ENCODE data around the gene TPR. TPM values are rescaled to one million over a fixed set of nuclear protein-coding genes. Genes with fewer than 3 reads are reported as not detected.

Gene TPR
- total and polyA plus RNA-seq, 2 of the 8 experiments (the other 6 are each of a cell fraction or from before 2014, with no cell fraction given) = 57.1 to 102 TPM

GRCh38 chr1:186374303-186375151 is 526 bp downstream of the TPR start:
- Histone ChIP-seq H4K20me1 (replicated peaks in 1 of 2; ENCODE audit: control insufficient read depth in 1 of 2, insufficient read depth in 2 of 2, low read length in 2 of 2) (no peaks in the 10 kb centered on the region), H2AFZ (ENCODE audit: low read length) (peak overlapping the region; percentile 74), H2BK120ac (replicated peaks; ENCODE audit: low read depth, low read length) (no peak overlapping the region), H2BK12ac (ENCODE audit: low read depth, low read length) (no peak overlapping the region), H3K4me2 (ENCODE audit: insufficient read depth in 1 of 2, low read depth in 2 of 2, low read length in 2 of 2) (peak overlapping the region; percentile 73 to 78), H3K4me3 (ENCODE audit: extremely low read depth in 1 of 4, insufficient read depth in 2 of 4, low read depth in 3 of 4, low read length in 4 of 4) (peak overlapping the region; percentile 83 to 99 (median 96)), H3K56ac (replicated peaks; ENCODE audit: insufficient read length, low read depth, low read length) (peak overlapping the region; percentile 52), H3K79me1 (ENCODE audit: low read depth, low read length) (0 out of 2 replicates have a peak, but pooled peaks cover 2% of the 10 kb centered on the region), H3K9me3 (ENCODE audit: insufficient read depth in 2 of 2, low read depth in 1 of 2, low read length in 1 of 2) (no peaks in the 10 kb centered on the region), H2AK5ac (ENCODE audit: low read depth, low read length) (no peak overlapping the region), H3K4me1 (replicated peaks in 1 of 4; ENCODE audit: control insufficient read depth in 3 of 4, insufficient read depth in 4 of 4, low read length in 3 of 4) (0 out of 7 replicates have a peak, but pooled peaks cover 0 to 1% (median 0%) of the 10 kb centered on the region in 4 experiments), H3K9ac (replicated peaks in 1 of 4; ENCODE audit: extremely low read depth in 1 of 4, low read depth in 3 of 4, low read length in 3 of 4) (peak overlapping the region; percentile 73 to 94 (median 90)), H3K14ac (ENCODE audit: insufficient read length) (no peak overlapping the region), H4K5ac (ENCODE audit: insufficient read length, low read depth, low read length) (peak overlapping the region; percentile 55), H3K23ac (ENCODE audit: insufficient read length) (no peak overlapping the region), H3K27me3 (replicated peaks in 1 of 4; ENCODE audit: control insufficient read depth in 3 of 4, extremely low read depth in 1 of 4, insufficient read depth in 3 of 4, low read length in 3 of 4) (no peaks in the 10 kb centered on the region), H3K23me2 (ENCODE audit: low read depth, low read length) (no peaks in the 10 kb centered on the region), H3K27ac (ENCODE audit: low read depth, low read length) (peak overlapping the region; percentile 96), H3K4ac (replicated peaks; ENCODE audit: insufficient read length, low read depth, low read length) (peak overlapping the region; percentile 40), H4K91ac (replicated peaks; ENCODE audit: insufficient read length, low read length) (no peak overlapping the region), H3K36me3 (ENCODE audit: control insufficient read depth in 2 of 4, insufficient read depth in 4 of 4, low read length in 3 of 4) (peaks cover 2 to 36% (median 15%) of the 10 kb centered on the region in 4 experiments; a peak in 5 of 8 replicates), H4K8ac (ENCODE audit: extremely low read depth, insufficient read depth, low read length) (peak overlapping the region; percentile 88), H3K18ac (ENCODE audit: extremely low read depth, low read length) (no peak overlapping the region; the same call in 1 of the 2 replicates), H2BK20ac (ENCODE audit: low read length) (no peak overlapping the region), H3K79me2 (ENCODE audit: control insufficient read depth in 1 of 2, insufficient read depth in 2 of 2, low read length in 2 of 2) (peaks cover 3 to 69% of the 10 kb centered on the region in 2 experiments), H2BK15ac (ENCODE audit: low read length) (no peak overlapping the region), H2BK5ac (ENCODE audit: low read depth, low read length) (peak overlapping the region; percentile 60; the same call in 1 of the 2 replicates)
- FAIRE-seq (no peak), DNase-seq (ENCODE audit: low read depth in 1 of 2, low spot score in 2 of 2) (no peak)
- ChIA-PET CTCF (ENCODE audit: partially characterized antibody) (interaction anchor here (0.5 to 1.9 kb wide), 19 partner anchors 8 to 785 kb away, joined by 3 to 7 read pairs (median 4); no protein-coding TSS in a partner anchor), POLR2A (ENCODE audit: partially characterized antibody) (interaction anchor here (0.7 to 1.1 kb wide), 11 partner anchors 14 to 263 kb away, joined by 3 to 5 read pairs (median 4); no protein-coding TSS in a partner anchor)
- 4% methylated on average over 37 of the region's 37 CpGs; no CpG with 5 or more reads in 1 of the 2 experiments for WGBS, 2 experiments (ENCODE audit: extremely low coverage in 1 of 2, insufficient coverage in 1 of 2, insufficient read length in 1 of 2, insufficient replicate concordance in 2 of 2, low coverage in 1 of 2, low lambda C conversion rate in 2 of 2, missing lambda C conversion rate in 1 of 2)
- TF ChIP-seq KDM4A (IDR thresholded peaks at IDR 0.05; ENCODE audit: low read depth, low read length, severe bottlenecking) = no peak
- TF ChIP-seq SP4 (IDR thresholded peaks at IDR 0.05; ENCODE audit: low read length) = no peak
- no peak for TF ChIP-seq KDM1A (IDR thresholded peaks at IDR 0.05; ENCODE audit: borderline replicate concordance, low read length)
- no peak for TF ChIP-seq SIRT6 (IDR thresholded peaks at IDR 0.05; ENCODE audit: low read length)
- TF ChIP-seq GABPA (IDR thresholded peaks at IDR 0.05; ENCODE audit: borderline replicate concordance, insufficient read depth, low read length) = no peak
- TF ChIP-seq BACH1 (IDR thresholded peaks at IDR 0.05; ENCODE audit: low read length) = no peak
